GM12872 (cell line): ENCODE data around the gene SBK2.

Experiments used
- CTCF ChIP-seq: IDR thresholded peaks from 3 replicates; pipeline ENCODE4 v1.5.1; 2011; ENCODE audit warnings: low read depth, mild to moderate bottlenecking, low read length, moderate library complexity; ENCODE audit not compliant: insufficient read depth

The SBK2 gene

GRCh38 chr19:55486043-55486970, 50.6 kb downstream of the SBK2 start:
- no peak for TF ChIP-seq CTCF

- TF ChIP-seq CTCF, result no peak
These were observed 51.4 kb downstream of the SBK2 start for GRCh38 chr19:55485439-55486011.

- no peak for TF ChIP-seq CTCF
These were observed 52.1 kb downstream of the SBK2 start, which contains the start of gene NAT14 for GRCh38 chr19:55484593-55485438. Gene NAT14 (plus strand): TSS chr19:55485188. CDS start chr19:55485709, 521 bp downstream.

- TF ChIP-seq CTCF, result no peak
These were observed 53.0 kb downstream of the SBK2 start for GRCh38 chr19:55483706-55484592.

GRCh38 chr19:55482967-55483705, 53.8 kb downstream of the SBK2 start:
- no peak for TF ChIP-seq CTCF

GRCh38 chr19:55482156-55482961, 54.6 kb downstream of the SBK2 start:
- TF ChIP-seq CTCF, result no peak
